ENCODE measurements around the gene TSPAN10. TPM values are rescaled to one million over a fixed set of nuclear protein-coding genes. Genes with fewer than 3 reads are reported as not detected.

TSPAN10 gene
- total and polyA plus RNA-seq, 9 of the 15 experiments (the other 6 are each of a cell fraction or from before 2014, with no cell fraction given): 0.05 to 0.31 (median 0.13) TPM; not detected in 1

- DNase-seq (ENCODE audit: extremely low read depth in 1 of 4, low spot score in 3 of 4) (no peak), FAIRE-seq (no peak), ATAC-seq (no peak)
- POLR2A ChIA-PET: interaction anchor here (0.5 kb wide), 1 partner anchor 32 kb away, joined by 3 read pairs; no protein-coding TSS in a partner anchor
- H3K9me3 ChIP-seq (replicated peaks; ENCODE audit: control insufficient read depth, insufficient read depth, low read depth, low read length): no peaks in the 10 kb centered on the region
- no peak overlapping the region for H3K9ac ChIP-seq (ENCODE audit: insufficient read depth in 1 of 2, low read depth in 2 of 2, low read length in 2 of 2)
- no peak overlapping the region for H3K27ac ChIP-seq (ENCODE audit: extremely low read depth, low read depth, low read length)
- H3K4me2 ChIP-seq (ENCODE audit: insufficient read depth, low read length): no peak overlapping the region
- H2AFZ ChIP-seq (ENCODE audit: low read depth, low read length): no peak overlapping the region
- in situ Hi-C loops (cut with MboI) (no loop called here), intact Hi-C loops (cut with micrococcal nuclease) (no loop called here)
- 89% methylated on average over 5 of the region's 5 CpGs for WGBS (ENCODE audit: insufficient coverage, low coverage, missing lambda C conversion rate)
- TF ChIP-seq ZNF263 (CRISPR knock-in tag; IDR thresholded peaks at IDR 0.05; ENCODE audit: borderline replicate concordance) (peak; percentile 73; the same call in 1 of the 2 replicates), ZFP1 (CRISPR knock-in tag; IDR thresholded peaks at IDR 0.05) (no peak)
- H3K27me3 ChIP-seq (ENCODE audit: control insufficient read depth in 2 of 2, insufficient read depth in 2 of 2, low read length in 2 of 2): no peaks in the 10 kb centered on the region
- H3K4me1 ChIP-seq (replicated peaks in 1 of 2; ENCODE audit: control insufficient read depth in 2 of 2, insufficient read depth in 2 of 2, low read length in 2 of 2): no peaks in the 10 kb centered on the region
- no peaks in the 10 kb centered on the region for H3K79me2 ChIP-seq (ENCODE audit: control insufficient read depth, insufficient read depth, low read length)
- peaks cover 4% of the 10 kb centered on the region for H3K9me1 ChIP-seq (ENCODE audit: control insufficient read depth, insufficient read depth, low read length)
- no peak overlapping the region for H3K4me3 ChIP-seq
- CTCF ChIA-PET (ENCODE audit: low intra/inter-chr PET ratio): no interaction called here
- peaks cover 92% of the 10 kb centered on the region for H3K36me3 ChIP-seq (ENCODE audit: control insufficient read depth, insufficient read depth, low read length)
- BruUV-seq (replicated peaks): no TSS peak
- no peaks in the 10 kb centered on the region for H4K20me1 ChIP-seq (replicated peaks; ENCODE audit: control insufficient read depth, insufficient read depth, low read length)
These were observed 47.4 kb upstream of the TSPAN10 start for GRCh38 chr17:81589612-81590011.

- DNase-seq (ENCODE audit: extremely low read depth in 1 of 4, low spot score in 3 of 4): no peak
- no TSS peak for BruUV-seq (replicated peaks)
- H4K20me1 ChIP-seq (replicated peaks; ENCODE audit: control insufficient read depth, insufficient read depth, low read length): no peaks in the 10 kb centered on the region
- in situ Hi-C loops (cut with MboI): no loop called here
- no peak for FAIRE-seq
- WGBS (ENCODE audit: insufficient coverage, low coverage, missing lambda C conversion rate): 97% methylated on average over 8 of the region's 8 CpGs
- no peak overlapping the region for H3K9ac ChIP-seq (ENCODE audit: insufficient read depth in 1 of 2, low read depth in 2 of 2, low read length in 2 of 2)
- H3K4me1 ChIP-seq (replicated peaks in 1 of 2; ENCODE audit: control insufficient read depth in 2 of 2, insufficient read depth in 2 of 2, low read length in 2 of 2): no peaks in the 10 kb centered on the region
- POLR2A ChIA-PET: interaction anchor here (0.5 kb wide), 1 partner anchor 31 kb away, joined by 3 read pairs; no protein-coding TSS in a partner anchor
- no peak overlapping the region for H3K4me3 ChIP-seq
- H3K9me1 ChIP-seq (ENCODE audit: control insufficient read depth, insufficient read depth, low read length): peaks cover 4% of the 10 kb centered on the region
- H3K9me3 ChIP-seq (replicated peaks; ENCODE audit: control insufficient read depth, insufficient read depth, low read depth, low read length): no peaks in the 10 kb centered on the region
- no peaks in the 10 kb centered on the region for H3K79me2 ChIP-seq (ENCODE audit: control insufficient read depth, insufficient read depth, low read length)
- H3K27ac ChIP-seq (ENCODE audit: extremely low read depth, low read depth, low read length): no peak overlapping the region
- no peak for ATAC-seq
- H3K27me3 ChIP-seq (ENCODE audit: control insufficient read depth in 2 of 2, insufficient read depth in 2 of 2, low read length in 2 of 2): no peaks in the 10 kb centered on the region
- CTCF ChIA-PET (ENCODE audit: low intra/inter-chr PET ratio): no interaction called here
- H3K4me2 ChIP-seq (ENCODE audit: insufficient read depth, low read length): no peak overlapping the region
- peaks cover 93% of the 10 kb centered on the region for H3K36me3 ChIP-seq (ENCODE audit: control insufficient read depth, insufficient read depth, low read length)
- TF ChIP-seq SRSF1 (IDR thresholded peaks at IDR 0.05; ENCODE audit: low read depth, low read length) (no peak), TRIM25 (IDR thresholded peaks at IDR 0.05; ENCODE audit: borderline replicate concordance) (no peak), SREBF2 (CRISPR knock-in tag; IDR thresholded peaks at IDR 0.05) (no peak), HCFC1 (IDR thresholded peaks at IDR 0.05; ENCODE audit: low read depth, low read length) (no peak), NR1H2 (CRISPR knock-in tag; IDR thresholded peaks at IDR 0.05) (no peak), DIDO1 (tag; IDR thresholded peaks at IDR 0.05; ENCODE audit: low read depth) (no peak)
- intact Hi-C loops (cut with micrococcal nuclease): no loop called here
- no peak overlapping the region for H2AFZ ChIP-seq (ENCODE audit: low read depth, low read length)
These were observed 46.9 kb upstream of the TSPAN10 start for GRCh38 chr17:81590121-81590520.
